GM18526 (cell line): ENCODE results near the gene MLLT1.

ENCODE experiments used
- POLR2A ChIP-seq: IDR thresholded peaks from 3 replicates; pipeline ENCODE4 v1.6.1; 2011; ENCODE audit not compliant: insufficient read length; ENCODE audit errors: extremely low read depth

MLLT1 gene

GRCh38 chr19:6279931-6280591 lies at the start of gene MLLT1:
TSS of gene MLLT1 (minus strand) at chr19:6279975. CDS start at chr19:6279784, 191 bp downstream.
- TF ChIP-seq POLR2A: no peak

GRCh38 chr19:6326815-6327214 lies 47.0 kb upstream of the MLLT1 start:
- TF ChIP-seq POLR2A: no peak

GRCh38 chr19:6325614-6326013 lies 45.8 kb upstream of the MLLT1 start:
- no peak for TF ChIP-seq POLR2A

- no peak for TF ChIP-seq POLR2A
Observed at GRCh38 chr19:6324757-6325156, 45.0 kb upstream of the MLLT1 start.

- TF ChIP-seq POLR2A: no peak
Observed at GRCh38 chr19:6322284-6322683, 42.5 kb upstream of the MLLT1 start.

GRCh38 chr19:6319376-6319775 lies 39.6 kb upstream of the MLLT1 start:
- TF ChIP-seq POLR2A: no peak

- no peak for TF ChIP-seq POLR2A
Observed at GRCh38 chr19:6318772-6319171, 39.0 kb upstream of the MLLT1 start.

GRCh38 chr19:6313398-6313969 lies 33.7 kb upstream of the MLLT1 start:
- no peak for TF ChIP-seq POLR2A

GRCh38 chr19:6312018-6312417 lies 32.2 kb upstream of the MLLT1 start:
- no peak for TF ChIP-seq POLR2A

GRCh38 chr19:6298413-6298812 lies 18.6 kb upstream of the MLLT1 start:
- no peak for TF ChIP-seq POLR2A

- TF ChIP-seq POLR2A: no peak
Observed at GRCh38 chr19:6297202-6297601, 17.4 kb upstream of the MLLT1 start.

GRCh38 chr19:6292006-6292405 lies 12.2 kb upstream of the MLLT1 start:
- TF ChIP-seq POLR2A: no peak

GRCh38 chr19:6288737-6289136 lies 9.0 kb upstream of the MLLT1 start:
- TF ChIP-seq POLR2A: no peak

GRCh38 chr19:6287269-6287885 lies 7.6 kb upstream of the MLLT1 start:
- no peak for TF ChIP-seq POLR2A

- no peak for TF ChIP-seq POLR2A
Observed at GRCh38 chr19:6286676-6287075, 6.9 kb upstream of the MLLT1 start.

GRCh38 chr19:6279620-6279930 lies 200 bp downstream of the MLLT1 start:
- TF ChIP-seq POLR2A: no peak
